NCI-H2196 (cell line): ENCODE results near the gene PHF2.

Experiments used
- DNase-seq: peaks from one replicate; lab custom pipeline; 2025; ENCODE audit not compliant: unreplicated experiment; lab: John Stamatoyannopoulos, UW

PHF2 gene

GRCh38 chr9:93567271-93567959 lies 9.0 kb upstream of the PHF2 start:
- no peak for DNase-seq

- no peak for DNase-seq
Measured at GRCh38 chr9:93568169-93568568, 8.2 kb upstream of the PHF2 start.

DNA sequence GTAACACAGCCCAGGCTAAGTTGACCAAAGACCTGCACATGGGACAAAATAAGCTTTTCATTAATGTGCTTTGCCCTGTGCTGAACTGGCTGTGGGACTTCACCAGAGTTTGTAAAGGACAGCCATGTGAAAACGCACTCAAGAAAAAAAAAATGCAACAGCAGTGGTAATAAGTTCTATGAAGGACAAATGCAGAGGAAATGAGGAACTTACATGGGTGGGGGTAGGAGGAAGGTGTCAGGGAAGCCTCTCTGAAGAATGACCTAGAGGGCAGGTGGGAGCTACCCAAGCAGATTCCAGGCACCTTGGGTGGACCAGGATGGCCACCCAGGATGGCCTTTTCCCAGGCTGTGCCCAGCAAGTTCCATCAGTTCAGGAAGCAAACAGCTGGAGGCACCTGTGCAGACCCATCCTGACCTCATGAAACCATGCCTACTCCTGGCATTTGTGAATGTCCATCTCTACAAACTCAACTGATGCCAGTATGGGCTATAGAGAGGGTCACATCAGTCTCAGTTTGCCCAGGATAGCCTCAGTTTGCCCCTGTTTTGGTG lies 6.7 kb upstream of the PHF2 start:
- DNase-seq: no peak

GRCh38 chr9:93572221-93572620 lies 4.2 kb upstream of the PHF2 start:
- no peak for DNase-seq

GRCh38 chr9:93572636-93573515 lies 3.5 kb upstream of the PHF2 start:
- DNase-seq: no peak

DNA sequence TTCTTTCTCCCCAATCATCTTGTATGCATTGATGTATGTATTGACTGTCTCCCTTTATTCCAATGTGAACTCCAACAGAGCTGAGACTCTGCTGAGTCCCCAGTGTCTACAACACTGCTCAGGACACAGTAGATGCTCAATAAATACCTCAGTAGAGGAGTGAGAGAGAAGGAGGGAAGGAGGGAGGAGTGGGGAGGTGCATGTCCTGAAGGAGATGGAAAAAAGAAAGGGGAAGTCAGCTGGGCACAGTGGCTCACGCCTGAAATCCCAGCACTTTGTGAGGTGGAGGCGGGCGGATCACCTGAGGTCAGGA lies 2.9 kb upstream of the PHF2 start:
- no peak for DNase-seq

DNA sequence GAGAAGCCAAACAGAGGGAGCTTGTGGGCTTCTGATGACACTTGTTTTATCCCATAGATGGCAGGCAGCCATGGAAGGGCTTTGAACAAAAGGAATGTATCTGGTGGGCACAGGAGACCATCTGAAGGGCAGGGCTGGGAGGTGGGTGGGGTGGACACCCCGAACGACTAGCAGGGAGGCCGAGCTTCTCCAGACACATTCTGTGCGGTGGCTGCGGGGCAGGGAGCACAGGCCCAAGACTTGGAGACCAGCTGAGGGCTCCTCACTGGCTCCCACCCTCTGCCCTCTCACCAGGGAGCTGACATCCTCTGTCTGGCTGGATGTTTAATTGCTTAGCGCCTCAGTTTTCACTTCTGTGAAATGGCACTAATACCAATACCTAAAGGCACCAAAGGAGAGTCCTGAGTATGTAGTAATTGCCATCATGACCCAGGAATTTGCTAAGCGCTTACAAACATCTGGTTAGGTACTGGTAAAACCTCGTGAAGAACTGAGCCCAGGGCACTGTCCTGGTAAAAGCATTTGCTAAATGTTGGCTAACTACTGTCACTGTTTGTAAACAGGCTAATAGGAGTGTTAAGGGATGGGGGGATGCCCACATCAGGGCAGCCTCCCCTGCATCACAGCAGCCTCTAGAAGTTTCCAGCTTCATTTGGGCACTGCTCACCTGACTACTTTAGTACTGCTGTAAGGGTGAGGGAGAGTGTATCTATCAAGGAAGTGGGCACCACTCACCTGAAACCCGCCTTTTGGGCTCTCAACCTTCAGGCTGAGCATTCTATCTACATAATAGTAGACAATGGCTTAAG lies 2.1 kb upstream of the PHF2 start:
- no peak for DNase-seq

GRCh38 chr9:93574900-93575795 lies 1.2 kb upstream of the PHF2 start:
- no peak for DNase-seq

DNA sequence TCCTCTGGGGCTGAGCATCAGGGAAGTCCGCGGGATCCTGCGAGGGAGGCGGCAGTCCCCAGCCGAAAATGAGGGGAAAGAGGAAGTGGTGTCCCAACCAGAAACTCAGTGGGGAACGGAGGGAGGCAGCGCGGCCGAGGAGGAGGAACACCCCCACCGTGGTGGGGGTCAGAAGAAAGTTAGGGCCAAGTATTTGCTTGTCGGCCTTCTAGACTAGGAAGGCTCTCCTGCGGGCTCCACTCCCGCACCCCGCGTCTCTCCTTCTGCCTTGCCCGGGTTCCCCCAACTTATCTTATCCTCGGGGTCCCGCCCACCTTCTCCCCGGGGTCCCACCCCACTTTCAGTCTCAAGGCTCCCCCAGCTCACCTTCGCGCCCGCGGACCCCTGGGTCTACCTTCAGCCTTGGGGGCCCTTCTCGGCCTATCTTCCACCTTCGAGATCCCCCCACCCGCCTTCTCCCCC lies 557 bp upstream of the PHF2 start:
- no peak for DNase-seq

DNA sequence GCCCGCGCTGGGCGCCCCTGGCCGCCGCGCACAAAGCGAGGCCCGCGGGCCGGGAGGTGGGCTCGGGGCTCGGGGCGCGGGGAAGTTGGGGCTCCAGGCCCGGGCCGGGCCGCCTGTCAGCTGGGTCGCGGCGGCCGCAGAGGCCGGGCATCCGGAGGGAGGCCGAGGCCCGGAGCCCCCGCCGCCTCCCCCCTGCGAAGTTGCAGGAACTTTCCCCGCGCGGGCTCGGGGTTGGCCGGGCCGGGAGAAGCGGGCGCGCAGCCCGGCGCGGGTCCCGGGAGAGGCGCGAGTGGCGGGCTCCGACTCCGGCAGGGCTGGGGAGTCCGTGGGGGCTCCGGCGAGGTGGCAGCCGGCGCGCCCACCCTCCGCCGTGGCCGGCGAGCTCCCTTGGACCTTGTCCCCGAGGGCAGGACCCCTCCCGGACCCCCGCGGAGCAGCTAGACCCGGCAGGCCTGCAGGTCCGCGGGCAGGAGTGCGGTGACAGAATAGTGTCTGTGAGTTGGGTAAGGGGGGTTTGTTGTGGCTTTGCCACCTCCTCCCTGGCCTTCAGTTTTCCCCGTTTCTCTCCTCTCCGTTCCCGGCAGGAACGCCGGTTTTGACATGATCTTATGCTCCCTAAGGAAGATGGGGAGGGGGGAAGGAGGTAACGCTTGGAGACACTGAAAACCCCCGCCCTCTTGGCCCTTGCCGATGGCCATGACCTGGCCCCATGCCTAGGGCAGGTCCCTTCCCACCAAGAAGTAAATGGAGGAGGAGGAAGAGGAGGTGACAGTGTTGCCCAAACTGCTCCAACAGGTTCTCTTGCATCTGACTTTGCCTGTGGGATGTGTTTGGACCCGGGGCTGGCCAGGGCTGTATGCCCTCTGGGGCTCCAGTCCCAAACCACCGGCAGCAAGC lies 942 bp downstream of the PHF2 start:
- DNase-seq: no peak

DNA sequence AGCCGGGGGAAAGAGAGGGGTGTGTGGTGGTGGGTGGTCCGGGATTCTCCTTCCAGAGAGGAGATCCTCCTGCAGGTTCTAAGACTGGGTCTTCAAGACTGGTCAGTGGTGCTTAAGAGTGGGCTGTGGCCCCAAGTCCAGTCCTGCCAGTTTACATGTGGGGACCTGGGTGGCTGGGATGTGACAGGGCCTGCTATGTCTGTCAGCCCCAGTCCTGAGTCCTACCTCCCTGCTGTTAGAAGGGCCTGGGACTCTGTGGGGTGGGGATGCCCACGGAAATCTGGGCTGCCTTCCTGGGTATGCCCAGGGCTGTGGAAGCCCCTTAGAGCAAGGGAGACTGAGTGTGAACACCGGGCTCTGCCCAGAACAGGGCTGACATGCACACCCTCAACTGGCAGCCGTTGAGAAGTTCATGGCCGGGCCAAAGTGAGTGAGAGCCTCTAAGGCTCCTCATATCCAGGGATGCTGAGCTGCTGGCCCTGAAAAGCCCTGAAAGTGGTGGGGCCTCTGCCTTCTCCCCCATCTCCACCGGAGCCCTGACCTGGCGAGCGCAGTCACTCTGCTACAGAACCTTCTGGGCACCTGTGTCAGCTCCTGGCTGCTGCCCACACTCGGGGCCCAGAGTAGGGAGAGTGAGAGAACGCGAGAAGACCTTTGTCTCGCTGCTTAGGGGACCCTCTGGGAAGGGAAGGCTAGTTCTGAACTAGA lies 1.7 kb downstream of the PHF2 start:
- no peak for DNase-seq

GRCh38 chr9:93578844-93579243 lies 2.5 kb downstream of the PHF2 start:
- no peak for DNase-seq

DNA sequence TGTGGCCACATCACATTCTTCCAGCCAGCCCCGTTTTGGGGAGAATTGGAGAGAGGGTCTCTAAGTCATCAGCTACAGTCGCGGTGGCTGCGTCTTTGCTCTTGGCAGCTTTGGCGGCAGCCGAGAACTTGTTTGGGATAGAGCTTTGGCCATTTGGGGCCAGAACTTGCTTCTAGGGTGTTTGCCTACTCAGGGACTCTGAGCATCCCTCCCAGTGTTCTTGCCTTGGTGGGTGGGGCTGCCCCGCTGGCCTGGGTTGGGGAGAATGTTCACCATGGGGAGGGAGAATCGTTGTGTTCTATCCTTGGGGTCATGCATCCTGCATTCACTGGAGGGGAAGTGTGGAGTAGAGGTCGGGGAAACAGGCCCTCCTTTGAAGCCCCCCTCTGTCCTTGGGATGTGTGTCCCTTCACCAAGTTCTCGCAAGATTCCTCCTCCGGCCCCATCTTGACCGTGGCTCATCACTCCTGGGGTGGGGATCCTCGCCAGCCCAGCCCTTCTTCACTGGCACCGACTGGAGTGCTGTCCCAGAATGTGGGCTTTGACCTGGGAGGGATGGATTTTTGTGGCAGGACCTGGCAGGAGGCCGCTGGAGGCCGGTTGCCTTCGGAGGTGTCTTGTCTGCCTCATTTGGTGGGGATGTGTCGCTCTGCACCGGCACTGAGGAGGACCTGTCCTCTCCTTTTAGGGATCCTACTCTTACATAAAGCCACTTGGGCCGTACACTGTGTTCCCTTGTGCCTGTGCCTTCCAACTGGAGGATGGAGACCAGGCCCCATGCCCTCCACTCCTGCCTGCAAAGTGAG lies 3.5 kb downstream of the PHF2 start:
- no peak for DNase-seq

GRCh38 chr9:93580654-93581380 lies 4.4 kb downstream of the PHF2 start:
- DNase-seq: no peak

- peak; percentile 87 for DNase-seq
Measured at GRCh38 chr9:93582115-93582514, 5.7 kb downstream of the PHF2 start.

DNA sequence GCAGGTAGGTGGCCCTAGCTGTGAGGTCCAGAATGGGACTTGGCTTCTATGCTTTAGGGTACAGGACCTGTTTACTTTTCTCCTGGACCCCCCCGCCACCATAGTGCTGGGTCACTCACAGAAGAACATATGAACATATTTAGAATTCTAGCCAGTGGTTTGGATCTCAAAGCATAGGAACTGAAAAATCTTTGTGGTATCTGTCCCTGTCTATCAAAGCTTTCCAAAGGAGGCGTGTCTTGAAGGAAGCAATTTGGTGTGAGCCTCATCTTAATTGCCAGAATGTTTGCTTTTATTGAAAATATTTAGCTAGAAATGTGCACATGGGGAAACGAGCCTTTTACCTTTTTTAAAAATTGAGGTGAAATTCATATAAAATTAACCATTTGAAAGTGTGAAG lies 6.2 kb downstream of the PHF2 start:
- DNase-seq: no peak

DNA sequence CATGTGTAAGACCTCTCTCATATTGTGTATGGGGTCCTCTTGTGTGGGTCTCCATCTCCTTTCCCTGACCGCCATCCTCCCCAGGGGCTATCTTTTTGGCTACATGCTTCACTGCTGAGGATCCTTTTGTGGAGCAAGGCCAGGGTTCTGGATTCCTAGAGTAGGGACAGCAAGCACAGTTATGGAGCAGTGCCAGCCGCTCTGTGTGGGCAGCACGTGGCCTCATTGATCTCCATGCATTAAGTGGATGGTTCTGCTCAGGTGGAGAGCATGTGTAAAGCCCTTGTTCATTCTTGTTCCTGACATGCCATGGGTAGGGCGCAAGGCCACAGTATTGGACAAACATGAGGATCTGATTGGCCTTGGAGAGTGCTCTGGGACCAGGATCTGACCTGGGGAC lies 8.9 kb downstream of the PHF2 start:
- no peak for DNase-seq
